IPS-NIHi11 (cell line): ENCODE measurements around the gene NTRK3.

ENCODE experiments used
- DNase-seq: peaks from one replicate; pipeline ENCODE4 v3.0.0; 2012; ENCODE audit warnings: mixed read lengths, low spot score

The NTRK3 gene

GRCh38 chr15:87985451-87985850, 271.1 kb downstream of the NTRK3 start:
- DNase-seq = no peak

- no peak for DNase-seq
Measured at GRCh38 chr15:87981969-87982368, 274.6 kb downstream of the NTRK3 start.

- no peak for DNase-seq
Measured at GRCh38 chr15:87977907-87978306, 278.6 kb downstream of the NTRK3 start.

DNA sequence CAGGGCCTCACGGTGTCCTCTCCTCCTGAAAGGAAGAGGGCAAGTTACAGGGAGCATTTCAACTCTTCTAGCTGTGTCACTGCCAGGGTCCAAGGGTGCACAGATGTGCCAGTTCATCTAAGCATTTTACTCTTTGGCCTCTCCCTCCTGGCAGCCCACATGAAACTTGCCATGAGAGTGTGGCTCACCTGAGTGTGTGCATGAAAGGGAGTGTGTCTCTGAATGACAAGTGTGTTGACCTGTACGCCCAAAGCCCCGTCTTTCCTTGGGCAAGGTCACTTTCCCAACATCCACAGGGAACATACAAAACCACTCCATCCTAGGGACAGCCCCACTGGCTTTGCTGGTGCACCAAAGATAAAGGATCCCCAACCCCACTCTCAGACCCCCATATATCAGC, 280.0 kb downstream of the NTRK3 start:
- no peak for DNase-seq

DNA sequence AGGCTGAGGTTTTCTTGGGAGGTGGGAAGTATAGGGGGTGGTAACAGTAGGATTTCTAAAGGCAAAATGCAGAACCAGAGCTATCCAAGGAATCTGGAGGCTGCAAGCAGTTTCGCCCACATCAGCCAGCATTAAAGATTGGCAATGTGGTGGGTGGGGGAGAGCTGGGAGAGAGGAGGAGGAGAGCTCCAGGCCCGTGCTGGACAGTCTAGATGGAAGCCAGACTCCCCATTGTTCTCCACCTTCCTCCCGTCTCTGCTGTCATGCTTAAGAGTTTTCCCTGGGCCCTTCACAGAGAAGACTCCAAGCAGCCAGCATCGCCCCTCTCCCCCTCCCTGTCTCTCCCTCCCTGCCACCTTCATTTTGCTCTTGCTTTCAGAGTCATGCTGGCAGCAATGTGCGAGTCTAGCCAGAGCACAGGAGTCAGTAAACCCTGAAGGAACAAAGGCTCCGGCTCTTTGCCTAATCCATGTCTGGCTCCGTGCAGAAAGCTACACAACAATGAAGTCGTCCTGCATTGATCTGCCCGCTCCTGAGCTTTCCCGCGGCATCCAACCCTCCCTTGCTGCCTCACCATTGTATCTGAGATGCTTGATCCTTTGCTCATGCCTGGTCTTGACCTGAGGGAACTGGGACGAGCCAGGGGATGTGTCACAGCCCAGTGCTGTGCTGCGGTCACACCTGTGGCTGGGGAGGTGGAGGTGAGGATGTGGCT, 282.9 kb downstream of the NTRK3 start:
- no peak for DNase-seq

GRCh38 chr15:87971076-87971475, 285.5 kb downstream of the NTRK3 start:
- DNase-seq = no peak

DNA sequence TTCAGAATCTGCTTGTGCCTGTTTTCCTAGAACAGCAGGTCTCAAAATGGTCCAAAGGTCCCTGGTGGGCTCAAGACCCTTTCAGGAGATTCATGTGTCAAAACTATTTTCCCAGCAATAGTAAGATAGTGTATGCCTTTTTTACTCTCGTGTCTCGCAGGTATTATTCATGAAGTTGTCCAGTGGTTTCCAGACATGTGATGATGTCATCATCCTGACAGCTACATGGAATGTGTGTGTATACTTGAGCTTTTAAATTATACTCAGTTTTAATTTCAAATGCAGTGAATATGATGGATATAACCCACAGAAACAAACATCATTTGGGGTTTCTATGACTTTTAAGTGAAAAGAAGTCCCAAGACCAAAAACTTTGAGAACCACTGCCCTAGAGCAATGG, 288.6 kb downstream of the NTRK3 start:
- no peak for DNase-seq

- no peak for DNase-seq
Measured at GRCh38 chr15:87965304-87965703, 291.2 kb downstream of the NTRK3 start.

DNA sequence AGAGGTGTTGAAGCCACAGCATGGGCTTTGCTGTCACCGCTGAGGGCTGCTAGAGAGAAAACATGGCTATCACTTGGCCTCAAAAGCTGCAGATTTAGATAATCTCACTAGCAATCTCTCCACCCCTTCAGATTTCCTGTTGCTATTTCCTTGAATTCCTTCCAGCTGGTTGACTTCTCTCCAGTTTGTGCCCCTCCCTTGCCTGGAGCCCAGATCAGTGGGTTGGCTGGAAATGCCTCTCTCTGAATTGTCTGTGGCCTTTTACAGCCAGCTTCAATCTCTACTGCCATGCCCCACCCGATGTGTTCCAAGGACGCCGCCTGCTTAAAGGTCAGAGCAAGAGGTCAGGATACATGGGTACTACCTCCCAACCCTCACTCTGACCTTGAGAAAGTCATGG, 294.1 kb downstream of the NTRK3 start:
- DNase-seq = no peak

GRCh38 chr15:87961851-87962420, 294.6 kb downstream of the NTRK3 start:
- no peak for DNase-seq

DNA sequence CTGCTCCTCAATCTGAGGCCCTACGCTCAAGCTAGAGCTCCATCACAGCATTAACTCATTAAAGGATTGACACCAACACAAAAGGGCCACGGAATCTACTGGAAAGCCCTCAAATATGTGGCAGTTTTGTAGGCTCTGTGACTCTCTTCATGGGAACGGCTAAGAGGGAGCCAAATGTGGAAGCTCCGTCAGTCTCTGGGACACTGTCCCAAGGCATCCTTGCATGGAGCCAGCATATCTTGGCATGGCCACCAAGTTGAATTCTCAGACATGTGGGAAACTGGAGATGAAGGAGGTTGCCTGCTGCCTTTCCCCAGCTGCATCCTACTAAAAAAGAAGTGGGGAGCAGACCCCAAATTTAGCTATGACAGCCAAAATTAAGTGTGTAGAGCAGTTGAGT, 296.9 kb downstream of the NTRK3 start:
- DNase-seq = no peak

DNA sequence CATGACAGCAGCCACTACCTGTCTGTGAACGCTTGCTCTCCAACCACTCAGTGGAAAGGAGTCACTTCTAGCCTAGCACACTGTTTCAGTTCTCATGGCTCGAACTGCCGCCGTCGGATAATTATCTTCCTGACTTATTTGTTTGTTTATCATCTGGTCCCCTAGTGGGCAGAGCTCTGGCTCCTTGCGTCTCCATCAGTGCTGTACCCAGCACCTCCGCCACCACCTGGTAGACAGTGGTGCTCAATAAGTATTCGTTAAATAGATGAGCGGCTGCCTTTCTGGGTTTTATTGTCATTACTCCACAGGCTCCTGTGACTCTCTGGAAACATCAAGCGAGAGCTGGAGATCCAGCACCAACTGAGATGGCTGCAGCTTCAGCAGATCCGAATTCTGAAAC, 297.5 kb downstream of the NTRK3 start:
- no peak for DNase-seq

DNA sequence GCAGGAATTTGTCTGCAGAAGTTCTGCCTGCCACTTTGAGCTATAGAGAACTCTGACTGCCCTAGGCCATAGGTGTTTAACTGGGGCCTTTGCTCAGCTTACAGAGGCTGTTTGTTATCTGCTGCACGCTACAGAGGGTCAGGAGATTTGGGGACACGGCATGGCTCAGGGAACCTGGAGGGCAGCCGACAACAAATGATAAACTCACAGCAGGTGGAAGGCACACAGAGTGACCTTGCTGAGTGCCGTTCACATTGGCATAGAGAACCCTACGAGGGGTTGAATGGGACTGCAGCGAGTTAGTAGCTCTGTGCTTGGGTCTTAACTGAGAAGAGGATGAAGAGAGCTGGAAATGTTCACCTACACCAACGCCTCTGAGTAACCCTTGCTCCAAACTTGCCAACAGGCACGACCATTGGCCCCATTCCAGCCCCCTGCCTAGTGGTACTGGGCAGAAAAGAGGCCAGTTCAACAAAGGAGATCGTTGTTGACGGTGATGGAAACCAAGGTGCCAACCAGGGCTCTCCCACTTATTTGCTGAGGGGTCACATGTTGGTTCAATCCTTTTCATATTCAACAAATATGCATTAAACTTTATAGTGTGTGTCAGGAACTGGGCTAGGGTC, 301.1 kb downstream of the NTRK3 start:
- DNase-seq = no peak

GRCh38 chr15:87954793-87955192, 301.7 kb downstream of the NTRK3 start:
- no peak for DNase-seq

- no peak for DNase-seq
Measured at GRCh38 chr15:87952736-87953287, 303.7 kb downstream of the NTRK3 start.

- no peak for DNase-seq
Measured at GRCh38 chr15:87949575-87950223, 306.8 kb downstream of the NTRK3 start.

DNA sequence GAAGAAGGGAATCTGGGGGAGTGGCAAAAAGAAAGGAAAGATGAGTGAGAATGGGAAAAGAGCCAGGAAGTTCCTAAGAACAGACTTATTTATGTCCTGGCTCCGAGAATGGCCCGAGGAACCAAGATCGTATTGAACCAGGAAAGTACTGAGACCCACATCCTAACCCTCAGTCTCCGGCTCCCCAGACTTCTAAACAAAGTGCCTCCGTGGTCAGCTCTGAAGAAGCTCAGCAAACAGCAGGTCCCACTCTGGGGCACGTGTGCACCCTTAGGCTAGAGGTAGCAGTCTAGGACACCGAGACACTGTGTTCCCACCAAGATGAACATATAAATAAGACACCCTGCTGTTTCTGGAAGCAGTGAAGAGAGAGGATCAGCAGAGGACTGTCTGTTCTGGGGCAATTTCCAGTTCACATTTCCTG, 307.4 kb downstream of the NTRK3 start:
- DNase-seq = no peak

GRCh38 chr15:87947560-87947959, 309.0 kb downstream of the NTRK3 start:
- no peak for DNase-seq

DNA sequence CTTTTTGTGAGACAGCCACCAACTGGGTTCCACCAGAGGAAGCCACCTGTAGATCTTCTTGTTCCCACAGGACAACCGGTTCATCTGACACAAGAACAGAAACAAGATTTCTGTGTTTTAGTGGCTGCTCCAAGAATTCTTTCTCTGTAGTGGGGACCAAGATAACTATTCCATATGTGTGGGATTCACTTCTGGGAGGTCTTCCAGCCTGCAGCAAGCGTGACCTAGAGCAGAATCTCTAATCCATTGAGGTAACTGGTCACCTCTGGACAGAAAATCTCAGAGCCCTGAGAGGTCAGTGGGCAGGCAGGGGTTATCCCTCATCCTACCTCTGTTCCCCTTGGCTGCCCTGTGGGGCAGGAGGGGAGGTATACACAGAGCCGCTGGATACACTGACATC, 311.3 kb downstream of the NTRK3 start:
- DNase-seq = no peak

- DNase-seq = no peak
Measured at GRCh38 chr15:87944691-87945090, 311.8 kb downstream of the NTRK3 start.

GRCh38 chr15:87944050-87944449, 312.5 kb downstream of the NTRK3 start:
- DNase-seq = no peak

DNA sequence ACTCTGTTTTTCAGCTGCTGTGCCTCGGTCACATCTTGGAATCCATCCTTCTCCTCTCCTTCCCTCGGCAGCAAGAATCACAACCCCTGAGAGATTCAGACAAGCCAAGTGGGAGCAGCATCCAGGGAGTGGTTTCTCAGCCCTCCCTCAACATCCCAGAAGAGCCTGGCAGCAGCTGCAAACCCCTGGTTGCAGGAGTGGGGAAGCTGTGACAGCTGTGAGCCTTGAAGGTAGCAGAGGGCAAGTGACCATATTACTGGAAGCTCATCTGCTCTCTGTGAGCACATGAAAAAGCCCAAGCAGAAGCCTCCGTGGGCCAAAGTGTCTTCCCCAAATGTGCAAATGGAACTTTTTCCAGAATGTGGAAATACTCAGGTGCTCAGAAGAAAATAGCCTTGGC, 312.9 kb downstream of the NTRK3 start:
- no peak for DNase-seq

GRCh38 chr15:87942316-87942715, 314.2 kb downstream of the NTRK3 start:
- DNase-seq = no peak
